Smooth muscle cell (in vitro differentiated cells): Measurements from ENCODE around the gene CHAF1A. TPM values are rescaled to one million over a fixed set of nuclear protein-coding genes. Genes with fewer than 3 reads are reported as not detected.
A peak's percentile ranks its signal among the peaks of the same experiment; 100 is the strongest.

Experiments
- DNase-seq: peaks from one replicate; lab custom pipeline; 2025; ENCODE audit not compliant: unreplicated experiment; lab: John Stamatoyannopoulos, UW
- H2AFZ ChIP-seq: fragments of 200-600 bp; sonication (generic); 2 replicates; pipeline ENCODE4 v1.6.0; 2016; ENCODE audit warnings: antibody characterized with exemption, low read depth, mild to moderate bottlenecking
- H3F3A ChIP-seq: fragments of 200-600 bp; sonication (generic); 2 replicates; pipeline ENCODE4 v1.6.0; 2017; ENCODE audit warnings: antibody characterized with exemption, low read depth
- H3K27ac ChIP-seq: fragments of 200-600 bp; sonication (generic); 2 replicates; pipeline ENCODE4 v1.5.1; 2016; ENCODE audit warnings: low read depth, mild to moderate bottlenecking
- H3K27me3 ChIP-seq: fragments of 200-600 bp; sonication (generic); 2 replicates; pipeline ENCODE4 v1.6.1; 2016; ENCODE audit warnings: low read depth, mild to moderate bottlenecking
- H3K36me3 ChIP-seq: fragments of 200-600 bp; sonication (generic); 2 replicates; pipeline ENCODE4 v1.5.1; 2016; ENCODE audit warnings: low read depth
- H3K4me1 ChIP-seq: fragments of 200-600 bp; sonication (generic); 2 replicates; pipeline ENCODE4 v1.5.1; 2016; ENCODE audit warnings: low read depth
- H3K4me2 ChIP-seq: fragments of 200-600 bp; sonication (generic); 2 replicates; pipeline ENCODE4 v1.6.0; 2016; ENCODE audit warnings: mild to moderate bottlenecking
- H3K4me3 ChIP-seq: fragments of 200-600 bp; sonication (generic); 2 replicates; pipeline ENCODE4 v1.5.1; 2016; ENCODE audit warnings: mild to moderate bottlenecking
- H3K79me2 ChIP-seq: fragments of 200-600 bp; sonication (generic); 2 replicates; pipeline ENCODE4 v1.6.0; 2016; ENCODE audit warnings: low read depth, mild to moderate bottlenecking
- H3K9ac ChIP-seq: fragments of 200-600 bp; sonication (generic); 2 replicates; pipeline ENCODE4 v1.6.0; 2016; ENCODE audit warnings: low read depth
- H3K9me3 ChIP-seq: fragments of 200-600 bp; sonication (generic); replicated peaks from 2 replicates; pipeline ENCODE4 v1.5.1; 2016; ENCODE audit warnings: low read depth
- H4K20me1 ChIP-seq: fragments of 200-600 bp; sonication (generic); 2 replicates; pipeline ENCODE4 v1.6.0; 2016; ENCODE audit warnings: low read depth
- CTCF ChIP-seq: fragments of 200-600 bp; sonication (generic); IDR thresholded peaks from 2 replicates; pipeline ENCODE4 v1.5.1; 2017; ENCODE audit warnings: borderline replicate concordance, mild to moderate bottlenecking, antibody characterized with exemption; ENCODE audit not compliant: insufficient read depth, poor library complexity, severe bottlenecking
- WGBS: methylation state at CpG from one replicate; pipeline ENCODE4 v1.1.7; 2016; ENCODE audit warnings: low lambda C conversion rate; 5-methylcytosine and 5-hydroxymethylcytosine counted together
- polyA plus RNA-seq: library from polyadenylated mRNA; unstranded; fragments of >200 nt; fragmentation: Nextera tagmentation; extraction: Ambion mirVana; gene quantifications from 2 replicates; pipeline ENCODE4 v1.2.1, GENCODE V29; 2016
- total RNA-seq: library from RNA; depleted of rRNA; stranded (reverse); fragments of >200 nt; gene quantifications from 2 replicates; pipeline ENCODE4 v1.2.3, GENCODE V29; 2014

Gene CHAF1A
- total and polyA plus RNA-seq, 2 experiments from 2014 or later: 3.8 to 11.4 TPM

- peaks cover 48% of the 10 kb centered on the region for H3K4me1 ChIP-seq
These were observed 27.0 kb upstream of the CHAF1A start for GRCh38 chr19:4375164-4376027.

GRCh38 chr19:4376028-4376670 is 26.3 kb upstream of the CHAF1A start:
- no peak for TF ChIP-seq CTCF
- H3K27ac ChIP-seq: peak overlapping the region; percentile 95
- no peak for DNase-seq
- H3K79me2 ChIP-seq: peaks cover 73% of the 10 kb centered on the region
- 74% methylated on average over 16 of the region's 16 CpGs for WGBS
- peaks cover 43% of the 10 kb centered on the region for H3F3A ChIP-seq
- H3K4me2 ChIP-seq: peak overlapping the region; percentile 53
- no peak overlapping the region for H3K4me3 ChIP-seq
- no peaks in the 10 kb centered on the region for H3K9me3 ChIP-seq
- no peak overlapping the region for H2AFZ ChIP-seq
- H3K36me3 ChIP-seq: no peaks in the 10 kb centered on the region
- H3K27me3 ChIP-seq: no peaks in the 10 kb centered on the region
- H3K4me1 ChIP-seq: peaks cover 47% of the 10 kb centered on the region
- H3K9ac ChIP-seq: no peak overlapping the region
- H4K20me1 ChIP-seq: peaks cover 100% of the 10 kb centered on the region

More at GRCh38 chr19:4375164-4376027, 27.0 kb upstream of the CHAF1A start:
- peaks cover 100% of the 10 kb centered on the region for H4K20me1 ChIP-seq
- peaks cover 73% of the 10 kb centered on the region for H3K79me2 ChIP-seq
- H2AFZ ChIP-seq: no peak overlapping the region
- WGBS: 30% methylated on average over 16 of the region's 16 CpGs
- no peaks in the 10 kb centered on the region for H3K36me3 ChIP-seq
- TF ChIP-seq CTCF: peak; percentile 15
- no peaks in the 10 kb centered on the region for H3K27me3 ChIP-seq
- H3F3A ChIP-seq: peaks cover 43% of the 10 kb centered on the region
- peak overlapping the region; percentile 95 for H3K27ac ChIP-seq
- peak overlapping the region; percentile 59 for H3K9ac ChIP-seq
- no peaks in the 10 kb centered on the region for H3K9me3 ChIP-seq
- no peak overlapping the region for H3K4me3 ChIP-seq
- peak overlapping the region; percentile 53 for H3K4me2 ChIP-seq
- peak; percentile 23 for DNase-seq

DNA sequence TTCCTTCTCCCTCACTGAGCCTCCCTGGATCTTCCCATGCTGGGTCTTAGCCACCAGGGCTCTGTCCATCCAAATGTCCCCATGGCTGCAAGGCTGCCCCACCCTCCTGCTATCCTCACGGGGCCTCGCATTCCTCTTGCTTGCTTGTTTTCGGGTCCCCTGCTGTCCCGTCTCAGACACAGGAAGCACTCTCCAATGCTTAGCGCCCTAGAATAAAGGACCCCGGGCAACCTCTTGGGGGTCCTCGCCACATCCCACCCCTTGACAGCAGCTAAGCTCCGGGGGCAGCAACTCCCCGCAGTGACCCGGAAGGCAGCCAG is 25.8 kb upstream of the CHAF1A start:
- H3K27ac ChIP-seq: peak overlapping the region; percentile 95
- no peak overlapping the region for H3K9ac ChIP-seq
- H3F3A ChIP-seq: peaks cover 43% of the 10 kb centered on the region
- no peaks in the 10 kb centered on the region for H3K9me3 ChIP-seq
- H3K27me3 ChIP-seq: no peaks in the 10 kb centered on the region
- H3K4me1 ChIP-seq: peaks cover 42% of the 10 kb centered on the region
- H2AFZ ChIP-seq: no peak overlapping the region
- no peaks in the 10 kb centered on the region for H3K36me3 ChIP-seq
- peak overlapping the region; percentile 53 for H3K4me2 ChIP-seq
- 81% methylated on average over 10 of the region's 10 CpGs for WGBS
- no peak for DNase-seq
- TF ChIP-seq CTCF: no peak
- no peak overlapping the region for H3K4me3 ChIP-seq
- peaks cover 71% of the 10 kb centered on the region for H3K79me2 ChIP-seq
- H4K20me1 ChIP-seq: peaks cover 98% of the 10 kb centered on the region
